Right hindlimb (tissue), 1 donor: ENCODE data around the gene RELN.
A peak's percentile ranks its signal among the peaks of the same experiment; 100 is the strongest.

ENCODE experiments used
- DNase-seq: peaks from one replicate; pipeline ENCODE4 v3.0.0-alpha.2; 2018

Gene RELN

GRCh38 chr7:103613655-103614642, 375.5 kb downstream of the RELN start:
- no peak for DNase-seq

- no peak for DNase-seq
Measured at GRCh38 chr7:103609778-103610177, 379.7 kb downstream of the RELN start.

GRCh38 chr7:103605640-103606039, 383.8 kb downstream of the RELN start:
- DNase-seq = no peak

GRCh38 chr7:103598326-103598905, 391.0 kb downstream of the RELN start:
- no peak for DNase-seq

DNA sequence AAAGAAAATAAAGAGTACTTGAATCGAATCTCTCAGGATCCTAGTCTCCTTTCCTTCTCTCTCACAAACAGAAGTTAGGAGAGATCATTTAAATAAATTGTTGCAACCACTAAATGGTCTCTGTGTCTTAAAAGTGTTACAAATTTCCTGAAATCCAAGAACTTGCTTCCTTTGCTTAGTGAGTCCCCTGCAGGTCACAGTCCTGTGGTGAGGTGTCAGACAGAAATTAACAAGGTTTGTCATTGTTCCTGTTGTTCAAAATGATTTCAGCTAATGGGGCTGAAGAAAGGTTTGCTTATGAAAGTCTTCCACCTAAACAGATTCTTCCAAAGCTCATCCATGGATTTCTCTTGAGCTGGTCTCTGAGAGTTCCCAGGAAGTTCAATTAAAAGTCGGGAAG, 391.9 kb downstream of the RELN start:
- DNase-seq = no peak

DNA sequence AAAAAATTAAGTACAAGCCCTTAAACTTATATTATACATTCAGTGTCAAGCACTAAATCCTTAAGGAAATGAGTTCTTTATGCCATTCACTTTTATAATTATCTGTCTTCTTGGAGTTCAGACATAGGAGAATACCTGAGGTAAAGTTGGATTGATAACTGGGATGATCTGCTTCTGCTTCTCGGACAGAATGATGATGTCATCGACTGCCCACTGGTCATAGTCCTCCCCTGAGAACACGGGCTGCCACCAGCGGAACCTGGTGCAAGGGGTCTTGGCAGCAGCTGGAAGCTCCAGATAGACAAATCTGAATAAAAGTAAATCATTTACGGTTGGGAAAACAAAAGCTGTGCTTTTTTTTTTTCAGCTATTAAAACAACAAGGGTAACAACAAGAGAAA, 395.3 kb downstream of the RELN start:
- DNase-seq = no peak

- no peak for DNase-seq
Measured at GRCh38 chr7:103593691-103594090, 395.8 kb downstream of the RELN start.

DNA sequence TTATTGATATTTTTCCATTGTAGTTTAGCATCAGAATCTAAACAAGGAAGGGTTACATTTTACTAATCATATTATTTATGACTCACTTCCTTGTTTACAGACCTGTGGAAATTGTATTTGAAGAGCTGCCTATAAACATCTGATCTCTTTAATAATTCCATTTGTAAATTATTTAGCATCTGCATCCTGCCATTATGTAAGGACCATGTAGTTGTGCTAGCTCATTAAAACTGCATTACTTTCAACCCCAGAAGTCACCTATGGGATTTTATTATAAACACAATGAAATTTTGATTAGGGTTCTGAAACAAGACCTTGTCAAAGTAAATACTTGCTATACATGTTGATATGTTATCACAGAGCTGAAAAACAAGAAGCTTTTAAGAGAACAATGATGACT, 396.6 kb downstream of the RELN start:
- no peak for DNase-seq

DNA sequence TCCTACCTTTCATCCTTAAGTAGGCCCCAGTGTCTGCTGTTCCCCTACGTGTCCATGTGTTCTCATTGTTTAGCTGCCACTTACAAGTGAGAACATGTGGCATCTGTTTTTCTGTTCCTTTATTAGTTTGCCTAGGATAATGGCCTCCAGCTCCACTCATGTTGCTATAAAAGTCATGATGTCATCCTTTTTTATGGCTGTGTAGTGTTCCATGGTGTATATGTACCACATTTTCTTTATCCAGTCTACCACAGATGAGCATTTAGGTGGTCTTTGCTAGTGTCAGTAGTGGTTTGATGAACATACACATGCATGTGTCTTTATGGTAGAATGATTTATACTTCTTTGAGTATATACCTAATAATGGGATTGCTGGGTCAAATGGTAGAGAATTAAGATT, 397.3 kb downstream of the RELN start:
- DNase-seq = no peak

DNA sequence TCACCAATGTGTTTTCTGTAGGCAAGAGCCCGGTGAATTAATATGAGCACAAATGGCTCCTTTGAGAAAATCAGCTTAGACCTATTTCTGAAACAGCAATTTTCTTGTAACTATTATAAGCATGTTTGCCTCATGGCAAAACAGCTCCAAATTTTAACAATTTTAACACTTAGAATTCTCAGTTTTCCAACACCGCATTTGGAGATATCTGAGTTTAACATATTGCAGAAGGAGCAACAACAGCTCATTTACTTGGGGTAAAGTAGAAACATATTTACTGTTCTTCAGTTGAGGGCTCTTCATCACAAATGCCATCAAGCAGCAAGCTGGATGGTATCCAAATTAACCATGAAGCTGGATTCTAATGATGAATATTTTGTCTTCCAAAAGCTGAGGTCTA, 409.4 kb downstream of the RELN start:
- DNase-seq = no peak

- no peak for DNase-seq
Measured at GRCh38 chr7:103577059-103577458, 412.4 kb downstream of the RELN start.

DNA sequence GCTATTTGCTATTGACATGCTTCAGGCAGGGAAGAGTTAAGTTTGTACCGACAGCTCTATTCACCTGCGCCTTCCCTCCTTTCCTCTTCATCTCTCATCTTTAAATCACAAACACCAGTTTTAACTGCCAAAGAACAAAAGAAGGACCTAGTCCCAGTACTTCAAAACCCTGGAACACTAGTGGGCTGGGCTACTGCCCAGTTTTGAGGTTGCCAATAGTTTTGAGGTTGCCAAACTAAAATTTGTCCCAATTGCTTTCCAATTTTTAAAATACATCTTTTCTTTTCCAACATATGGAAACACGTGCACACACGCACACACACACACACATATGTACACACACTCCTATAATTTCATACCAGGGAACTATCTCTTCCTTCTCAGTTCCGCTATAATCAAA, 412.8 kb downstream of the RELN start:
- DNase-seq = peak; percentile 27

GRCh38 chr7:103574576-103574975, 414.9 kb downstream of the RELN start:
- DNase-seq = no peak

DNA sequence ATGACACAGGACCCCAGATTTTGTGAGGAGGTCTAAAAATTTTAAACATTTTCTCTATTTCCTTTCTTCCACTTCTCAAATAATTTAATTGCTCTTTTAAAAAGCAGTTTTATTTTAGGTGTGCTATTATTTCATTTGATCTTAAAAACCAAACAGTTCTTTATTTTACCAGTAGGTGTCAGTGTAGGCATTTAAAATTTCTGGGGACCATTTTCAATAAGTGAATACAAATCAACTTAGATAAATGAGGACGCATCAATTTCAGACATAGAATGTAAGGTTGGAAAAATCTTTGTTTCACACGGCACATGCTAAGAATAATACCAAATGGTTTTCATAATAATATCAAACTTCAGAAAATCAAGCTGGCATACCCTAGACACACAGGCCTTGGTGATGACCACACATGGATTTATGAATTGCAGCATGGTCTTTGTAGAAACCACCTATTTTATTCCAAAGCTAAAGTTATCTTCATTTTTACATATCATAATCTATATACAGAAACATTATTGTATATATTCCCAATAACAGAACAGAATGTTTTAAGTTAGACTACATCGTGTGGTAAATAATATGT, 415.9 kb downstream of the RELN start:
- no peak for DNase-seq

DNA sequence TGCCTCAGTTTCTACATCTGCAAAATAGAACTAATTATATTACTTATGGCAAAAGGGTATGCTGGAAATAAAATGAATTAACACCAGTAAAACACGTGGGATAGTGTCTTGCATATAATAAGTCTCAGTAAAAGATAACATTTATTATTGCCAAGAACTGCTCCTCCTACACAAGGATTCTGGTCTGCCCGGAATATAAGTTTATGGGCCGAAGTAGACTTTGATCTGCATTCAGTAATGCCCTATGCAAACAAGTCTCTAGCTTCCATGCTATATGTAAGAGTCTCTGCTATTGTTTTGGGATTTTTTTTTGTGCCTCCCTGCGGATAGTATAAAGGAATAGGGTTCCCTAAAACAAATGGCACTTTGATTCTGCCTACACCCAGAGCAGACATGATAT, 417.9 kb downstream of the RELN start:
- DNase-seq = no peak

DNA sequence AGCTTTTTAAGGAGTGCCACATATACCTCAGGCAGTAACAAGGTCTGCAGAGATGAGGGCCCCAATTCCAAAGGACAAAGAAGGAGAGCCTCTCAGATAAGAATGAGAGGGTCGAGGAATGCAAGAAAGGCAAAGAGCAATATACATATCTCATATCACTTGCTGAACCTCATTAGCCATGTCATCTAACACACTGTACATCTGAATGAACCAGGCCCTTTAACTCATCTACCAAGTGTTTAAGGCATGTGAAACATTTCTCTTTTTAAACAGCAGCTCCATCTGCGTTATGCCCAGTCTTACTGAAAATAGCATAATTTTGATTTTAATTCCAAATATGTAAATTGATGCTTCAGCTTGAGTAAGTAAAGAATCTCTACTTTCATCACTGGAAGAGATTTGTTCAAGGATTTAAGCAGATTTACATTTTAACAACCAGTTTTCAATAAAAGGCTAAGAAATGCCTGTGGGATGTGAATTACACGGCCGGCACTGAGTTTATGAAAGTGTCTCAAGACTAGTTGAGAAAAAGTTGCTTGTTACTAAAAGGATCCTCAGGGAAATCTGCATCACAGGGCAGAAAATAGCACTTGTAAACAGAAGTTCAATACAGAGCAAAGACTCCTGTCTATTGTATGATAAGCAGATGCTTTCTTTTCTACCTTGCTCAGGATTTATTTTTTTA, 419.7 kb downstream of the RELN start:
- DNase-seq = no peak

- no peak for DNase-seq
Measured at GRCh38 chr7:103564416-103564815, 425.0 kb downstream of the RELN start.

GRCh38 chr7:103560136-103560535, 429.3 kb downstream of the RELN start:
- DNase-seq = no peak

DNA sequence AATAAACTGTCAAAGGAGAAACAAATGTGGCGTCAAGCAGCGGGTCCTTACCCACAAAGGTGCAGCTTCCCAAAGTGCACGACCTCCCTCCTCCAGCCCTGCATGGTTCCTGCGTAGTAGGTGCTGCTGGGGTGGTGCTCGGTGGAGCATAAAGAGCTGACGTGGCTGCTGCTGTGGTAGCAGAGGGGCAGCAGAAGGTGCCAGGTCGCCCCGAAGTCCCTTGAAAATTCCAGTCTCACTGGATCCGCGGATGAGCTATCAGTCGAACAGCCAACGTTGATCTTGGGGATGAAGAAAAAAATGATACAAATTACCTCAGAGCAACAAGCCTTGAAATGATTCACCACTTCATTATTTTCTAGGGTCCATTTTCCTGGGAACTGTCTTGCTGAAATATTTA, 438.4 kb downstream of the RELN start:
- no peak for DNase-seq

GRCh38 chr7:103549786-103550185, 439.7 kb downstream of the RELN start:
- no peak for DNase-seq

- no peak for DNase-seq
Measured at GRCh38 chr7:103547451-103548284, 441.8 kb downstream of the RELN start.

DNA sequence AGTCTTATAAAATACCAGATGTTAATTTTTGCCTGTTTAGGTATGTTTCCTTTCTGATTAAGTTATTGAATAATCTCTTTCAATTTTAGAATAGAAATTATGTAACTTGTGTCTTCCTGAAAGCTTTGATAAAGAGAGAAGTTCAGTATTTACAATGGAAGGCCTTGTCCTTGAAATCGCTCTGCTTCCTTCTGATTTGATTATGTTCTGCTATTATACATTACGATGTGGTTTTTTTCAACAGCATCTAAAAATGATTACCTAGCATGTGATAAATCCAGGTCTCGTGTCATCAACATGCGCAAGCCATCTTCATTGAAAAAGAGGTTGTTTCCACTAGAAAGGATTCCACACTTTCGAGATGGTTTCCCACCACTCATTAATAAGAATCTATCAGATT, 447.0 kb downstream of the RELN start:
- DNase-seq = no peak

- DNase-seq = no peak
Measured at GRCh38 chr7:103541947-103542346, 447.5 kb downstream of the RELN start.
